NCI-H2227 treated with DMSO at 0.1 percent for 48 hours (cell line): Measurements from ENCODE around the gene APAF1.
"Not testable (repeated sequence)": the region's sequence is repeated elsewhere in the genome, so short reads cannot be mapped to it uniquely, and the experiment has no call there.

Source experiments
- DNase-seq: peaks from one replicate; lab custom pipeline; 2025; lab: John Stamatoyannopoulos, UW

The APAF1 gene

DNA sequence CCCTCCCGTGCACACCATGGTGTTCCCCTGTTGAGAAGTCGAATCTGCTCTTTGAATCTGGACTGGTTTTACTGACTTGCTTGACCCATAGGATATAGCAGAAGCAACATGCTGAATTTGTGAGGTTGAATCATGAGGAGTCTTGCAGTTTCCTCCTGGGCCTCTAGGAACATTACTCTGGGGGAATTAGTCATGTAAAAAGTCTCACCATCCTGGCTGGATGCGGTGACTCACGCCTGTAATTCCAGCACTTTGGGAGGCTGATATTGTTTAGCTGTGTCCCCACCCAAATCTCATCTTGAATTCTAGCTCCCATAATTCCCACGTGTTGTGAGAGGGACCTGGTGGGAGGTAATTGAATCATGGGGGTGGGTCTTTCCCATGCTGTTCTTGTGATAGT, 110.8 kb downstream of the APAF1 start:
- not testable (repeated sequence) for DNase-seq

DNA sequence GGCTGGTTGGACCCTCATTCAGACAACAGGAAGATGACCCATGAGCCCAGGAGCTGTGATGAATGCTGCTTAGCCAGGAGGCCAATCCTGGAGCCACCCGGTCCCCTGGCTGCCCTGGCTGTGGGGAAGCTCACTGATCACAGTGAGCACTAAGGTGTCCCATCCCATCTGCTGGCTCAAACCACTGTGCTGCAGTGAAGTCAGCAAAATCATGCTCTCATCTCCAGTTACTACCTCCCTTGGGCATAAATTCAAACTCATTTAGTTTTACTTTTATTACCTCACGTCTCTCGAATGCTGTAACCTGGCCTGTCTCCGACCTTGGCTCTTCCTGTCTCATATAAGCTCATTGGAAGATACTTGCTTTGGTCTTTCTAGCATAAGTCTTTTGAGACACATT, 112.4 kb downstream of the APAF1 start:
- no peak for DNase-seq

DNA sequence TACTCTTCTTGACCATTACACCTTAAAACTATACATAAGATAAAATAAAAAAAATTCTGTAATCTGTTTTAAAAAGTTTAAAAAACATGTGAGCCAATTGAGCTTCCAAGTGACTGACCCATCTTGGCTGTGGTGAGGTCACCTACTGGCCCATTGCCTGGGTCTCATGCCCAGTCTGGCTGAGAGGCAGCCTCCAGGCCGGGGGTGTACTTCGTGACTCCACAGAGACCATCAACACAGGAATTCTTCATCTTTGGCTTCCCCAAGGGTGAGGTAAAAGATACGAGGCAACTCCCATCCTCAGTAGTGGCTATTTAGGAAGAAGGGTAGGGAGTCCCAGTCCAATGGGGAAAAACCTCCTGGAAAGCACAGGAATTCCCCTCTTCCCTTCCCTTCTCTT, 113.2 kb downstream of the APAF1 start:
- DNase-seq = no peak

DNA sequence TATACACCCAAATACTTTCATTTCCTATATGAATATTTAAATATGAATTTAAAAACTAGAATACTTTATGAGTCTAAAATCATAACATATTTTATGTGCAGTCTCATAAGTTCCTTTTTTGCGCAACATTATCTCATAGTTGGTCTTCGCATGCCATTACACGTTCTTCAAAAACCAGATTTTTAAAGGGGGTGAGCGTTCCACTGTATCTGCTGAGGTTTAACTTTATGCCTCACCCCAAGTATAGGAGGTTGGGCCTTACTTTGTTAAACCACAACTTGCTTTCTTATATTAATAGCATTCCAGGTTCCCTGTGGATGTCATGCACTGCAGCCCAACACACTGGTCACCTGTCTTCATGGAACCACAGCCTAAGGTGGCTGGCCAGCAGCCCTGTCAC, 118.6 kb downstream of the APAF1 start:
- DNase-seq = no peak

DNA sequence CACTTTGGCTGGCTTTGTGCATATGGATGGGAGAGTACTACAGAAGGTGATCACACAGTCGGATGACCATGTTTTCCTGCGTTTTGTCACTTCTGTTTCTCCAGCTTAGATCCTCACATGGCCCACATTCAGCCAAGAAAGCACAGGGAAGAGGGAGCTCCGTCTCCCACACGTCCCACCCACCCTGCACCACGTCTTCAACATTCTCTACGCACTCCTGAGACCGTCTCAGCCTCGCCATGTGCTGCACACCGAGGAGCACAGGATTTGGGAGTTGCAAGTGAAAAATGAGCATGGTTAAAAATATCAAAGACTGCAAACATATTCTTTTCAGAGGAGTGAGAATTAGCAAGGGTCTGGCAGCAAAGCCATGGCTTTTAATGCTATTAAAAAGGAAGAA, 122.2 kb downstream of the APAF1 start:
- no peak for DNase-seq

DNA sequence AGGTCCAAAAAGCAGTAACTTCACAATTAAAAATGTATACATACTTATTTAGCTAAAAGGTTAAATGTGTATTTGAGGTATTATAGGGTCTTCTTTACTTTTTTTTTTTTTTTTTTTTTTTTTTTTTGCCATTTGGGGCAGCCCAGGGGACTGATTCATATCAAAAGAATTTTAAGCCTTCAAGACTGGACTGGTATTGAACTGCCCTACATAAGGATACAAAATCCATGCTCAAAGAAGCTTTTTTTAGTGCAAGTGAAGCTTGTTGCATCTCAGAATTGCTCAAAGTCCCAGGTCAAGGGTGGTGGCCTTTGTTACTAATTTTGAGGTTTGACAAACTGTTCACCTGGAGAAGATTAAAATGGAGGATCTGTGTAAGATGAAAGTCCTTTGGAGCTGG, 124.0 kb downstream of the APAF1 start:
- DNase-seq = no peak

DNA sequence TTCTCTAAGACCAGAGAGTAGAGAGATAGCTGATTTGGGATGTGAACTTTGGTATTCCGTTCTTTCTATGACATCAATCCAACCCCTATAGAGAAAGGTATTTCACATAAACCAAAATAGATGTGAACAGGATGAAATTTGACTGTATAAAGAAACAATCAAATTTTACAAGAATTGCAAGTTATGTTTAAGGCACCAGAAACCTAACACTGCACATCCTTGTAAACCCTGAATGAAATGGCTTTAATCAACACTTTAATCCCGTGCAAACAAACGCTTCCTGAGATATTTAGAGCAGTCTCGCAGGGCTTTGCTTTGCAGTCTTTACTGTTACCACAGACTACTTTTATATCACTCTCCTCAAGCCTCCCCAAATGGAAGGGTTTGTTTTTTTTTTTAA, 125.1 kb downstream of the APAF1 start:
- no peak for DNase-seq

DNA sequence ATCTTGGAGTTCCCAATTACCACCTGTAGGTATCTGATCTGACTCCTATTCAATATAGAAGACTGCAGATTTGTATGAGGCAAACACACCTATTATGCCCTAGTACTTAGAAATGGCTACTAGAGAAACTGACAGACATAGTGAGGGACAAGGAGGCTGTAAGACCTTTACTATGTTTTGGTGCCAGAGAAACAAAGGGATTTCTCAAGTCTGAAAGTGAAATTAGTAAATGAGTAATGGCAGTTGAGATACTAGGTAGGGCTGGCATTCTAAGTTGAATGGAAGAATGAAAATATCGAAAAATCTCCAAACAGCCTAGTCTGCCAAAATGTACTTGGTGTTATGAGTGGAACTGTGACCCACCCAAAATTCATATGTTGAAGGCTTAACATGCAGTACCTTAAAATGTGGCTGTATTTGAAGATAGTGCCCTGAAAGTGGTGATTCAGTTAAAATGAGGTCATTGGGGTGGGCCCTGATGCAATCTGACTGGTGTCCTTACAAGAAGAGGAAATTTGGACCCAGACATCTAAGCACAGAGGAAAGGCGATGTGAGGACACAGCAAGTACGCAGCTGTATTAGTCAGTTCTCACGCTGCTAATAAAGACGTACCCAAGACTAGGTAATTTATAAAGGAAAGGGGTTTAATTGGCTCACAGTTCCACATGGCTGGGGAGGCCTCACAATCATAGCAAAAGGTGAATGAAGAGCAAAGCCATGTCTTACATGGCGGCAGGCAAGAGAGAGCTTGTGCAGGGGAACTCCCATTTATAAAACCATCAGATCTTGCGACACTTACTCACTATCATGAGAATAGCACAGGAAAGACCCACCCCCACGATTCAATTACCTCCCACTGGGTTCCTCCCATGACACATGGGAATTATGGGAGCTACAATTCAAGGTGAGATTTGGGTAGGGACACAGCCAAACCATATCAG, 127.0 kb downstream of the APAF1 start:
- DNase-seq = no peak

DNA sequence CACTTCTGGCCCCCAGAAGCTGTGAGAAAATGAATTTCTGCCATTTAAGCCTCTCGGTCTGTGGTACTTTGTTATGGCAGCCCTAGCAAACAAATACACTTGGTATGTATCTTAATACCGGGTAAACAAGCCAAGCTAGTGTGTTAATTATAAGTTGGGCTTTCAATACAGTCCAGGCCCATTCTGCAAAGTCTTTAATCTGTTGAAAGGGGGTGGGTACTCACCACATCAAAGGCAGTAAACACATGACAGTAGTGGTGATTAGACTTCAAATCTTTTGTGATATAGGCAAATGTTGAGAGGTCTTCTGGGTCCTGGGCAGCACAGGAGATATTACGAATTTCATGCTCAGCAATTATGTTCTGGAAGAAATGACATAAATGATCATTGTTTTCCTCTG, 127.7 kb downstream of the APAF1 start:
- no peak for DNase-seq

DNA sequence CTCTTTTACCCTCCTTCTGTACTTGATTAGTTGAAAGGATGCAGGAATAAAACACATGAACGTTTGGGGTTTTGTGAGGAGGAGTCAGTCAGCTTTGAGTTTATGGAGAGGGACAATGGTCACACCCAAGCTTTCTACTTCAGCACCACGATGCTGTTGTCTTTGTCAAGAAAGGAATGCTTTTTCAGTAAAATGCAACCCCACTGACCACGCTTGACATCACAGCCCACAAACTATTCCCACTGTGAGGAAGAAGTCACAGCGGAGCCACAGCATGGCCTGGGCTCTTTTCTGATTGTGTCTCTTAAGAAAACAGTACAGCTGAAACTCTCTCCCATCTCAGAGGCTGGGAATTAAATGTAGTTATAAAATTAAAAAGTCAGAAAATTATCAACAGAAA, 135.2 kb downstream of the APAF1 start:
- no peak for DNase-seq

DNA sequence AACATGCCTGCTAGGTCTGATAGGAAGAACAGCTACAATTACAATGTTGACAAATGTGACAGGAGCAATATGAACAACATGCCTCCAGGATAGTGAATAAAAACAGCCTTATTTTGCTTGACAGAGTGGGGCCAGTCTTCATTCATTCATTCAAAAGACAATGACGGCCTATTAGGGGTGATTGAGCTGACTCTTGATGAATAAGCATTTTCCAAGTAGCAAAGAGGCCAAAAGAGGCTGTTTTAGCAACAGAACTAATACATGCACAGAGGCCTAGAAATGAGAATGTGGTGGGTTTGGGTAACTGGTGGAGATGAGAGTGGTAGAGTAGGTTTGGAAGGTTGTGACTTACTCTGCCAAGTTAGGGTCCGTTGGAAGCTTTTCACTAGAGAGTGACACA, 138.3 kb downstream of the APAF1 start:
- DNase-seq = no peak
